GM10248 (cell line): ENCODE results near the gene HEPACAM.

Source experiments
- CTCF ChIA-PET: fragments of 300-600 bp; sonication (Branson Sonifier 250); formaldehyde crosslinking; extraction: SDS; loops from one replicate; lab custom pipeline; 2021; ENCODE audit warnings: antibody characterized with exemption; lab: Yijun Ruan, JAX
- POLR2A ChIA-PET: fragments of 350-650 bp; sonication (Branson Sonifier 250); formaldehyde crosslinking; extraction: SDS; loops from one replicate; lab custom pipeline; 2020; ENCODE audit warnings: antibody characterized with exemption; lab: Yijun Ruan, JAX
- DNase-seq: peaks from one replicate; pipeline ENCODE4 v3.0.0; 2012; ENCODE audit errors: extremely low spot score
- CTCF ChIP-seq: IDR thresholded peaks from 2 replicates; pipeline ENCODE4 v1.5.1; 2012; ENCODE audit warnings: mild to moderate bottlenecking, low read depth; ENCODE audit errors: extremely low read depth, missing control alignments, control extremely low read depth

The HEPACAM gene

DNA sequence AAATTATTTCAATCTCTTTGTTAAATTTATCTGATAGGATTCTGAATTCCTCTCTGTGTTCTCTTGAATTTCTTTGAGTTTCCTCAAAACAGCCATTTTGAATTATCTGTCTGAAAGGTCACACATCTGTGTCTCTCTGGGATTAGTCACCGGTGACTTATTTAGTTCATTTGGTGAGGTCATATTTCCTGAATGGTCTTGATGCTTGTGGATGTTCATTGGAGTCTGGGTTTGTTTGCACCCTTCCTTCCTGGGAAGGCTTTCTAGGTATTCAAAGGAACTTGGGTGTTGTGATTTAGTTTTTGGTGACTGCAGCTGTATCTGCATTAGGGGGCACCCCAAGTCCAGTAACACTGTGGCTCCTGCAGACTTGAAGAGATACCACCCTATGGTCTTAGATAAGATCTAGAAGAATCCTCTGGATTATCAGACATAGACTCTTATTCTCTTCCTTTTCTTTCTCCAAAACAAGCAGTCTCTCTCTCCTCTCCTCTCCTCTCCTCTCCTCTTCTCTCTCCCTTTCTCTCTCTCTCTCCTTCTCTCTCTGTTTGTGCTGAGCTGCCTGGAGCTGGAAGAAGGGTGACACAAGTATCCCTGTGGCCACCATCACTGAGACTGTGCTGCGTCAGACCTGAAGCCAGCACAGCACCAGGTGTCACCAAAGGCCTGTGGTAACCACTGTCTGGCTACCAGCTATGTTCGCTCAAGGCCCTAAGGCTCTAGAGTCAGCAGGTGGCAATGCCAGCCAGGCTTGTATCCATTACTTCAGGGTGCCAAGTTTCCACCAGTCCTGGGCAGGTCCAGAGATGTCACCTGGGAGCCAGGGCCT lies 20.1 kb downstream of the HEPACAM start:
- TF ChIP-seq CTCF = no peak
- ChIA-PET CTCF (interaction anchor here (1.1 to 2.3 kb wide), 3 partner anchors 11 to 226 kb away, joined by 4 to 9 read pairs (median 6); no protein-coding TSS in a partner anchor), POLR2A (no interaction called here)
- DNase-seq = no peak

GRCh38 chr11:124902616-124903015 lies 33.2 kb downstream of the HEPACAM start:
- CTCF ChIA-PET = interaction anchor here (1.6 to 1.7 kb wide), 2 partner anchors 25 to 26 kb away, joined by 3 to 4 read pairs; no protein-coding TSS in a partner anchor
- DNase-seq = no peak
- TF ChIP-seq CTCF = no peak
- POLR2A ChIA-PET = no interaction called here

- no peak for TF ChIP-seq CTCF
- peak; percentile 1 for DNase-seq
- ChIA-PET CTCF (interaction anchor here (0.8 kb wide), 1 partner anchor 34 kb away, joined by 3 read pairs; no protein-coding TSS in a partner anchor), POLR2A (no interaction called here)
Observed at GRCh38 chr11:124900464-124900863, 35.4 kb downstream of the HEPACAM start.

DNA sequence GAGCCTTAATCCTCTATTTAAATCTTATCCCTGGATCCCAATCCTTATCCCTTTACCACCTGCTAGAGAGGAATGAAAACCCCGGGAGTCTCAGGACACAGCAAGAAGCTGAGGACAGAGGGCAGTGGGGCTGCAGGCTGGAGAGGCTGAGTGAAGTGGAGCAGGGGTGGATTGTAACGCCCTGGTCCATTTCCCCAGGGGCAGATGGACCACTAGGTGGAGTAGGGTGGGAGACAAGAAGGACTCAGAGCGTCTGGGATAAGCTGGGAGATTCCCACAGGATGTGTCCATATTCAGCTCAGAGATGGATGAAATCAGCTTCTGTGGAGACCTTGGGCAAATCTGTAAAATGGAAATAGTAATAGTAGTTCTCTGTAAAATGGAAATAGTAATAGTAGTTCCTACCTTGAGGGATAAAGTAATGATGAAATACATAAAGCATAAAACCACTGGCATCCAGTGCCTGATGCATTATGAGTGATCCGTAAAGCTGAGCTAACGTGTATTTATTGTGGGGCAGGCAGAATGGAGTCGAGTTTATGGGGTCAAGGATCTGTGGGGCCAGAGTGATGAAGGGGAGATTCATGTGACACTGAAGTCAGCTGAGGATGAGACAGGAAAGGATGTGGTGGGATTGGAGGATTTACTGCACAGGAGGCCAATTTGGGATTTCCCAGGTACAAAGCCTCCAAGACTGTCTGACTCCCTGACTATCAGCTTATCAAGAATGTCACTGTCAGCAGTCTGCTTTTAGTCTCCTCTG lies 36.3 kb downstream of the HEPACAM start:
- TF ChIP-seq CTCF = no peak
- peak; percentile 5 for DNase-seq
- ChIA-PET CTCF (interaction anchor here (2.6 kb wide), 1 partner anchor 23 kb away, joined by 8 read pairs; no protein-coding TSS in a partner anchor), POLR2A (no interaction called here)

DNA sequence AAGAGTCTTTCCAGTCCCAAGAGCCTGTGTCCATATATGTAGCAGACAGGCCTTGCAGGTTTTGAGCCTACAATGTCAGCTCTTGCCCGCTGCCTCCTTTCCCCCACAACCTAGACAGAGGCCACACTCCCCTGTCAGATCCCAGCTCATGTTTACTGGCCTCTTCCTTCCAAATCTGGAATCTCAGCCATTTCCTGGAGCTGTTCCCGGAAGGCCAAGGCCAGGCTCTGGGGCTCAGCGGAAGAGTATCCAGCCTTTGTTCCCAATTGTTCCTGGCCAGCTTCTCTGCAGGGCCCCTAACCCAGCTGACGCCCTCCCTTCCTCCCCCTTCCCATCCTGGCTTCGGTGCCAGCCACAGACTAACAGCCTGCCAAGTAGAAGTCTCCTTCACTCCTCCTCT lies 37.1 kb downstream of the HEPACAM start:
- ChIA-PET CTCF (interaction anchor here (1.0 to 2.6 kb wide), 2 partner anchors 10 to 22 kb away, joined by 4 to 8 read pairs; no protein-coding TSS in a partner anchor), POLR2A (no interaction called here)
- TF ChIP-seq CTCF = no peak
- DNase-seq = no peak

- ChIA-PET CTCF (interaction anchor here (1.0 to 2.6 kb wide), 2 partner anchors 10 to 22 kb away, joined by 4 to 8 read pairs; no protein-coding TSS in a partner anchor), POLR2A (no interaction called here)
- TF ChIP-seq CTCF = no peak
- DNase-seq = no peak
Observed at GRCh38 chr11:124898263-124898680, 37.6 kb downstream of the HEPACAM start.
